Measurements from ENCODE around the gene NAA60. TPM values are rescaled to one million over a fixed set of nuclear protein-coding genes. Genes with fewer than 3 reads are reported as not detected.

Gene NAA60
- total and polyA plus RNA-seq, 2 experiments from 2014 or later, result 32.4 to 36.5 TPM

GRCh38 chr16:3475604-3476375 is 32.3 kb downstream of the NAA60 start (continued):
- TF ChIP-seq EZH2phosphoT487 (IDR thresholded peaks at IDR 0.05; ENCODE audit: unreplicated experiment) (no peak), NANOG (IDR thresholded peaks at IDR 0.05; ENCODE audit: borderline replicate concordance) (no peak), STAT1 (IDR thresholded peaks at IDR 0.05; ENCODE audit: unreplicated experiment) (no peak), ZNF331 (CRISPR knock-in tag; IDR thresholded peaks at IDR 0.05; ENCODE audit: low read depth) (no peak), CREB1 (CRISPR knock-in tag; IDR thresholded peaks at IDR 0.05; ENCODE audit: low read depth) (no peak), EZH2 (IDR thresholded peaks at IDR 0.05; ENCODE audit: low read depth, unreplicated experiment) (no peak)
- TF ChIP-seq, protein P1, sequence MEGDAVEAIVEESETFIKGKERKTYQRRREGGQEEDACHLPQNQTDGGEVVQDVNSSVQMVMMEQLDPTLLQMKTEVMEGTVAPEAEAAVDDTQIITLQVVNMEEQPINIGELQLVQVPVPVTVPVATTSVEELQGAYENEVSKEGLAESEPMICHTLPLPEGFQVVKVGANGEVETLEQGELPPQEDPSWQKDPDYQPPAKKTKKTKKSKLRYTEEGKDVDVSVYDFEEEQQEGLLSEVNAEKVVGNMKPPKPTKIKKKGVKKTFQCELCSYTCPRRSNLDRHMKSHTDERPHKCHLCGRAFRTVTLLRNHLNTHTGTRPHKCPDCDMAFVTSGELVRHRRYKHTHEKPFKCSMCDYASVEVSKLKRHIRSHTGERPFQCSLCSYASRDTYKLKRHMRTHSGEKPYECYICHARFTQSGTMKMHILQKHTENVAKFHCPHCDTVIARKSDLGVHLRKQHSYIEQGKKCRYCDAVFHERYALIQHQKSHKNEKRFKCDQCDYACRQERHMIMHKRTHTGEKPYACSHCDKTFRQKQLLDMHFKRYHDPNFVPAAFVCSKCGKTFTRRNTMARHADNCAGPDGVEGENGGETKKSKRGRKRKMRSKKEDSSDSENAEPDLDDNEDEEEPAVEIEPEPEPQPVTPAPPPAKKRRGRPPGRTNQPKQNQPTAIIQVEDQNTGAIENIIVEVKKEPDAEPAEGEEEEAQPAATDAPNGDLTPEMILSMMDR (conservative IDR thresholded peaks at IDR 0.05; ENCODE audit: low read depth in 2 of 2), result no peak
- TF ChIP-seq, protein P2, sequence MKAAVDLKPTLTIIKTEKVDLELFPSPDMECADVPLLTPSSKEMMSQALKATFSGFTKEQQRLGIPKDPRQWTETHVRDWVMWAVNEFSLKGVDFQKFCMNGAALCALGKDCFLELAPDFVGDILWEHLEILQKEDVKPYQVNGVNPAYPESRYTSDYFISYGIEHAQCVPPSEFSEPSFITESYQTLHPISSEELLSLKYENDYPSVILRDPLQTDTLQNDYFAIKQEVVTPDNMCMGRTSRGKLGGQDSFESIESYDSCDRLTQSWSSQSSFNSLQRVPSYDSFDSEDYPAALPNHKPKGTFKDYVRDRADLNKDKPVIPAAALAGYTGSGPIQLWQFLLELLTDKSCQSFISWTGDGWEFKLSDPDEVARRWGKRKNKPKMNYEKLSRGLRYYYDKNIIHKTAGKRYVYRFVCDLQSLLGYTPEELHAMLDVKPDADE (IDR thresholded peaks at IDR 0.05), result no peak

DNA sequence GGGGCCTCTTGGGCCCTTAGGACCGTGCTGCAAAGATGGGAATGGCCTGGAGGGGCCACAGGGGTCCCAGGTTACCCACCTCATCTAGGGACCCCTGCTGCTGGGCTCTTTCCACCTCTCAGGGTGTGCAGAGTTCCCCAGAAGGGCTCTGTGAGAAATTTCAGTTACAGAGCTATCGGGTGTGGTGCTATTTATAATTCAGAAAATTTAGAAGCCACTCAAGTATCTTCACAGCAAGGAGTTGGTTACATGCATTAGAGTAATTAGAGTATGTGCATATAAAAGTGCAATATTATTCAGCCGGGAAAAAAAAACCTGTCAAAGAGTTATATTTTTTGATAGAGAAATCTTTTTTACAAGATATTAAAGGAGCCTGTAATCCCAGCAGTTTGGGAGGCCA is 32.9 kb downstream of the NAA60 start:
- no peak for ATAC-seq
- Histone ChIP-seq H3K4me3 (no peak overlapping the region), H2AFZ (no peak overlapping the region), H3K27me3 (ENCODE audit: insufficient read depth) (no peaks in the 10 kb centered on the region), H4K20me1 (replicated peaks; ENCODE audit: insufficient read depth) (peaks cover 33% of the 10 kb centered on the region; the same call in 1 of the 2 replicates), H3K9me2 (ENCODE audit: insufficient read depth) (no peaks in the 10 kb centered on the region), H3K4me1 (ENCODE audit: insufficient read depth) (peaks cover 7% of the 10 kb centered on the region), H3K27ac (ENCODE audit: low read depth) (no peak overlapping the region), H3F3A (replicated peaks; ENCODE audit: low read depth) (no peaks in the 10 kb centered on the region), H3K79me2 (replicated peaks; ENCODE audit: insufficient read depth) (peaks cover 70% of the 10 kb centered on the region), H3K36me3 (ENCODE audit: insufficient read depth) (no peaks in the 10 kb centered on the region), H3K4me2 (no peak overlapping the region)
- H3K27ac Mint-ChIP-seq, result no peak overlapping the region
- H3K9me3 Mint-ChIP-seq, result no peaks in the 10 kb centered on the region
- H3K27me3 Mint-ChIP-seq (ENCODE audit: insufficient read depth, low read depth, poor library complexity), result peaks cover 8% of the 10 kb centered on the region
- TF ChIP-seq JUNB (IDR thresholded peaks at IDR 0.05; ENCODE audit: unreplicated experiment), result no peak
- TF ChIP-seq CREB1 (CRISPR knock-in tag; IDR thresholded peaks at IDR 0.05; ENCODE audit: low read depth), result no peak
- TF ChIP-seq REST (IDR thresholded peaks at IDR 0.05; ENCODE audit: unreplicated experiment), result no peak
- no peak for TF ChIP-seq EZH2phosphoT487 (IDR thresholded peaks at IDR 0.05; ENCODE audit: unreplicated experiment)
- TF ChIP-seq, protein P2 (IDR thresholded peaks at IDR 0.05), result no peak
- no peak overlapping the region for H3K4me3 Mint-ChIP-seq
- H3K36me3 Mint-ChIP-seq (ENCODE audit: low read depth), result peaks cover 21% of the 10 kb centered on the region
- no peak for DNase-seq (ENCODE audit: low spot score)
- H3K4me1 Mint-ChIP-seq, result peaks cover 11% of the 10 kb centered on the region

Measured in GM23338 (cell line).